ENCODE measurements around the gene CD4. TPM values are rescaled to one million over a fixed set of nuclear protein-coding genes. Genes with fewer than 3 reads are reported as not detected.

CD4 gene
- total RNA-seq, 4 donors from 2014 or later, result 6.6 to 16.2 (median 10.1) TPM

- TF ChIP-seq POLR2AphosphoS5 (IDR thresholded peaks at IDR 0.05), result no peak
- TF ChIP-seq POLR2A (IDR thresholded peaks at IDR 0.05; ENCODE audit: low read depth), result no peak
- TF ChIP-seq, protein P1, sequence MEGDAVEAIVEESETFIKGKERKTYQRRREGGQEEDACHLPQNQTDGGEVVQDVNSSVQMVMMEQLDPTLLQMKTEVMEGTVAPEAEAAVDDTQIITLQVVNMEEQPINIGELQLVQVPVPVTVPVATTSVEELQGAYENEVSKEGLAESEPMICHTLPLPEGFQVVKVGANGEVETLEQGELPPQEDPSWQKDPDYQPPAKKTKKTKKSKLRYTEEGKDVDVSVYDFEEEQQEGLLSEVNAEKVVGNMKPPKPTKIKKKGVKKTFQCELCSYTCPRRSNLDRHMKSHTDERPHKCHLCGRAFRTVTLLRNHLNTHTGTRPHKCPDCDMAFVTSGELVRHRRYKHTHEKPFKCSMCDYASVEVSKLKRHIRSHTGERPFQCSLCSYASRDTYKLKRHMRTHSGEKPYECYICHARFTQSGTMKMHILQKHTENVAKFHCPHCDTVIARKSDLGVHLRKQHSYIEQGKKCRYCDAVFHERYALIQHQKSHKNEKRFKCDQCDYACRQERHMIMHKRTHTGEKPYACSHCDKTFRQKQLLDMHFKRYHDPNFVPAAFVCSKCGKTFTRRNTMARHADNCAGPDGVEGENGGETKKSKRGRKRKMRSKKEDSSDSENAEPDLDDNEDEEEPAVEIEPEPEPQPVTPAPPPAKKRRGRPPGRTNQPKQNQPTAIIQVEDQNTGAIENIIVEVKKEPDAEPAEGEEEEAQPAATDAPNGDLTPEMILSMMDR (IDR thresholded peaks at IDR 0.05), result no peak
- TF ChIP-seq EP300 (IDR thresholded peaks at IDR 0.05), result no peak
- H3K4me3 ChIP-seq, result no peak overlapping the region
- WGBS, result 83% methylated on average over 7 of the region's 7 CpGs
- H3K27ac ChIP-seq (replicated peaks in 1 of 4), result no peak overlapping the region
- DNase-seq (ENCODE audit: extremely low spot score), result no peak
- peaks cover 4 to 7% (median 6%) of the 10 kb centered on the region in 4 donors for H3K4me1 ChIP-seq
- H3K36me3 ChIP-seq, result peaks cover 0 to 73% (median 46%) of the 10 kb centered on the region in 4 donors
- H3K9me3 ChIP-seq, result no peaks in the 10 kb centered on the region
- intact Hi-C loops (cut with DNase I), result no loop called here
- no peaks in the 10 kb centered on the region for H3K27me3 ChIP-seq
Observed at GRCh38 chr12:6846316-6846869, 57.1 kb downstream of the CD4 start.

GRCh38 chr12:6847676-6848075 is 58.3 kb downstream of the CD4 start:
- H3K4me1 ChIP-seq, result peaks cover 4 to 8% (median 6%) of the 10 kb centered on the region in 4 donors
- intact Hi-C loops (cut with DNase I), result no loop called here
- no peak for TF ChIP-seq POLR2A (IDR thresholded peaks at IDR 0.05; ENCODE audit: low read depth)
- no peak for TF ChIP-seq POLR2AphosphoS5 (IDR thresholded peaks at IDR 0.05)
- TF ChIP-seq, protein P1 (IDR thresholded peaks at IDR 0.05), result no peak
- no peak for TF ChIP-seq EP300 (IDR thresholded peaks at IDR 0.05)
- H3K27ac ChIP-seq (replicated peaks in 1 of 4), result no peak overlapping the region
- H3K27me3 ChIP-seq, result no peaks in the 10 kb centered on the region
- WGBS, result 94% methylated on average over 2 of the region's 2 CpGs
- no peak overlapping the region for H3K4me3 ChIP-seq
- H3K9me3 ChIP-seq, result no peaks in the 10 kb centered on the region
- DNase-seq (ENCODE audit: extremely low spot score), result no peak
- peaks cover 0 to 68% (median 46%) of the 10 kb centered on the region in 4 donors for H3K36me3 ChIP-seq

GRCh38 chr12:6849427-6849826 is 60.1 kb downstream of the CD4 start:
- Histone ChIP-seq H3K27ac (replicated peaks in 1 of 4) (no peak overlapping the region), H3K27me3 (no peaks in the 10 kb centered on the region), H3K9me3 (no peaks in the 10 kb centered on the region), H3K36me3 (peaks cover 0 to 51% (median 34%) of the 10 kb centered on the region in 4 donors), H3K4me3 (no peak overlapping the region), H3K4me1 (peaks cover 13 to 25% (median 20%) of the 10 kb centered on the region in 4 donors)
- DNase-seq (ENCODE audit: extremely low spot score), result no peak
- 92% methylated on average over 2 of the region's 2 CpGs for WGBS
- intact Hi-C loops (cut with DNase I), result no loop called here
- no peak for TF ChIP-seq POLR2AphosphoS5 (IDR thresholded peaks at IDR 0.05)
- no peak for TF ChIP-seq POLR2A (IDR thresholded peaks at IDR 0.05; ENCODE audit: low read depth)
- TF ChIP-seq, protein P1 (IDR thresholded peaks at IDR 0.05), result no peak
- TF ChIP-seq EP300 (IDR thresholded peaks at IDR 0.05), result no peak

GRCh38 chr12:6849976-6850560 is 60.7 kb downstream of the CD4 start:
- H3K4me3 ChIP-seq, result no peak overlapping the region
- H3K4me1 ChIP-seq, result peaks cover 13 to 26% (median 20%) of the 10 kb centered on the region in 4 donors
- intact Hi-C loops (cut with DNase I), result no loop called here
- H3K36me3 ChIP-seq, result peaks cover 0 to 45% (median 30%) of the 10 kb centered on the region in 4 donors
- TF ChIP-seq, protein P1 (IDR thresholded peaks at IDR 0.05), result no peak
- no peak for TF ChIP-seq POLR2AphosphoS5 (IDR thresholded peaks at IDR 0.05)
- TF ChIP-seq EP300 (IDR thresholded peaks at IDR 0.05), result no peak
- TF ChIP-seq POLR2A (IDR thresholded peaks at IDR 0.05; ENCODE audit: low read depth), result no peak
- no peak for DNase-seq (ENCODE audit: extremely low spot score)
- H3K27ac ChIP-seq (replicated peaks in 1 of 4), result no peak overlapping the region
- H3K9me3 ChIP-seq, result no peaks in the 10 kb centered on the region
- H3K27me3 ChIP-seq, result no peaks in the 10 kb centered on the region
- WGBS, result 76% methylated on average over 10 of the region's 10 CpGs

All from esophagus muscularis mucosa (tissue), 4 donors.